IPS DF 19.7 (cell line): Measurements from ENCODE around the gene CENATAC.
"Not testable (repeated sequence)": the region's sequence is repeated elsewhere in the genome, so short reads cannot be mapped to it uniquely, and the experiment has no call there.

Source experiments
- DNase-seq: peaks from one replicate; pipeline ENCODE4 v3.0.0-alpha.2; 2013; ENCODE audit warnings: low read depth, low spot score

Gene CENATAC, protein sequence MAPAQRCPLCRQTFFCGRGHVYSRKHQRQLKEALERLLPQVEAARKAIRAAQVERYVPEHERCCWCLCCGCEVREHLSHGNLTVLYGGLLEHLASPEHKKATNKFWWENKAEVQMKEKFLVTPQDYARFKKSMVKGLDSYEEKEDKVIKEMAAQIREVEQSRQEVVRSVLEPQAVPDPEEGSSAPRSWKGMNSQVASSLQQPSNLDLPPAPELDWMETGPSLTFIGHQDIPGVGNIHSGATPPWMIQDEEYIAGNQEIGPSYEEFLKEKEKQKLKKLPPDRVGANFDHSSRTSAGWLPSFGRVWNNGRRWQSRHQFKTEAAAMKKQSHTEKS

DNA sequence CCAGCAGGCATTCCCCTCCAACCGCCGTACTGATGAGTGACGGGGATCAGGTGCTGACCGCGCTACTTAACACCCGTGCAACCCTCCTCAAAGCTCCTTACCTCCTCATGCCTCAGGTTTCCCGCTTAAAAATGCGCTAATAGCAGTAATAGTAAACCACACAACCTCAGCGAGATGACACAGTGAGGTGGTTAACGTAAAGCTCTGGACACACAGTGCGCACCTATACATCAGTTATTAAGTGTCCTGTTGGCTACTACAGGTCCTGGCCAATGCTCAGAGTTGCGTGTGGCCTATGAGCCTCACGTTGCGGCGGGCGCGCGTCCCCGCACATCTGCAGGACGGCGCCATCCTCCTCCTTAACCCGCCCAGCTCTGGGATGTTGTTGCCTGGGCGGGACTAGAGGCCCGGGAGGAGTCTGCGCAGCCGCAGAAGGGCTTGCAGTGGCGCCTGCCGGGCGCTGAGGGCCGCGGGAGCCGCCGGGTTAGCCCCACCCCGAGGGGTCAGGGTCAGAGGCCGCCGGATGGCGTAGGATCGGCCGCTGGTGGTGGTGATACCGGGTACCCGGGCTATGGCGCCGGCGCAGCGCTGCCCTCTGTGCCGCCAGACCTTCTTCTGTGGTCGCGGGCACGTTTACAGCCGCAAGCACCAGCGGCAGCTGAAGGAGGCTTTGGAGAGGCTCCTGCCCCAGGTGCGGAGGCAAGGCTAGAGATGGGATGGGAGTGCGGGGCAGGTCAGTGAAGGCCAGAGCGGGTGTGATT lies at the start of gene CENATAC:
Gene CENATAC (plus strand): TSS at position 512 of the 761 bp plus-strand sequence. CDS start 60 bp downstream, at position 572.
- DNase-seq, result peak; percentile 72

DNA sequence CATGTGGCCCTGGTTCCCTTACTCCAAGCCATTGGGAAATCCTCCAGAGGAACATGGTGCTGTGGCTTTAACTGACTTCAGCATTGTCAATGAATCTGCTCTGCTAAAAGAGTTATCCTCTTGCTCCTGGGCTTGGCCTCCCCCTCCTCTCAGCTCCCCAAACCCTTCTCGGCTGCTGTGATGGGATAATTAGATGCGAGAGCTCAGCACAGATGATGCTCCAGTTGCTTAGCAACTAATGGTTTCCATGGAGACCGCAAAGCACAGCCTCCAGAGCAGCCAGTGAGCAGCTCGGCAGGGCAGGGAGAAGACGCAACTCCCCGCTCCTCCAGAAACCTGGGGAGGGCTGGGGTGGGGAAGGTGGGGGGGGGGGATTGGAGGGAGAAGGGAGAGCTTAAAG lies 44.7 kb upstream of the CENATAC start:
- no peak for DNase-seq

DNA sequence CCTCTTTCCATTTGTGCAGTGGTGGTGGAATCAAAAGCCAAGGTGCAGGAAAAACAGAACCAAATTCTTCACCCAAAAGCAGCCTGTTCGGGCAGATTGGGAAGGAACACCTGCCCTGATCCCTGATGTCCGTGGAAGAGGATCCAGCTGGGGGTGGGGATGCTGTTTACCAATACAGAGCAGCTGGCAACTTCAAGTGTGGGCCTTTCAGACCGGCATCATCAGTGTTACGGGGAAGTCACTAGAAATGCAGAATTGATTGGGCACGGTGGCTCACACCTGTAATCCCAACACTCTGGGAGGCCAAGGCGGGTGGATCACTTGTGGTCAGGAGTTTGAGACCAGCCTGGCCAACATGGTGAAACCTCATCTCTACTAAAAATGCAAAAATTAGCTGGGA lies 44.0 kb upstream of the CENATAC start:
- DNase-seq, result not testable (repeated sequence)

DNA sequence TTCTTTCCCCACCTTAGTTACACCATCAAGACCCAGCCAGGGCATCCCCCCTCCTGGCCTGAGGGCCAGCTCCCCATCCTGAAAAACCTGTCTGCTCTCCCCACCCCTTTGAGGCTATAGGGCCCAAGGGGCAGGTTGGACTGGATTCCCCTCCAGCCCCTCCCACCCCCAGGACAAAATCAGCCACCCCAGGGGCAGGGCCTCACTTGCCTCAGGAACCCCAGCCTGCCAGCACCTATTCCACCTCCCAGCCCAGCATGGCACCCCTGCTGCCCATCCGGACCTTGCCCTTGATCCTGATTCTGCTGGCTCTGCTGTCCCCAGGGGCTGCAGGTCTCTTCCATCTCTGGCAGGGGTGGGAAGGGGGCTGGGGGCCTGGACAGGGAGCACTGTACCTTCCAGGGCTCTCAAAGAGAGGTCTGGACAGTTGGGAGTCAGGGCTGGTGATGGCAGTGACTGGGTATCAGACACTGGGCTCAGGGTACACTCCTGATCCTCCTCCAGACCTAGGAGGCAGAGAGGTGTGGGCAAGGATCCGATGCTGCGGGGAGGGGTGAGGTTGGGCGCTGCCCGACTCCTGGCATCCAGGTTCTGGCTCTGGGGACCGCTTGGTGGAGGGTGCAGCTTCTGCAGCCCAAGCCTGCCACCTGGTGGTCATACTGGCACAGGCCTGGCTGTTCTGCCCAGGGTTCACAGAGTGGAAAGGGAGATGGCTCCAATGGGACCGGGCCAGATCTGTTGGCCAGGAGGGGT lies 41.7 kb upstream of the CENATAC start, which contains the start of gene UPK2:
Gene UPK2 (plus strand): TSS at position 205 of the 753 bp plus-strand sequence. CDS start 53 bp downstream, at position 258.
- DNase-seq, result peak; percentile 57

DNA sequence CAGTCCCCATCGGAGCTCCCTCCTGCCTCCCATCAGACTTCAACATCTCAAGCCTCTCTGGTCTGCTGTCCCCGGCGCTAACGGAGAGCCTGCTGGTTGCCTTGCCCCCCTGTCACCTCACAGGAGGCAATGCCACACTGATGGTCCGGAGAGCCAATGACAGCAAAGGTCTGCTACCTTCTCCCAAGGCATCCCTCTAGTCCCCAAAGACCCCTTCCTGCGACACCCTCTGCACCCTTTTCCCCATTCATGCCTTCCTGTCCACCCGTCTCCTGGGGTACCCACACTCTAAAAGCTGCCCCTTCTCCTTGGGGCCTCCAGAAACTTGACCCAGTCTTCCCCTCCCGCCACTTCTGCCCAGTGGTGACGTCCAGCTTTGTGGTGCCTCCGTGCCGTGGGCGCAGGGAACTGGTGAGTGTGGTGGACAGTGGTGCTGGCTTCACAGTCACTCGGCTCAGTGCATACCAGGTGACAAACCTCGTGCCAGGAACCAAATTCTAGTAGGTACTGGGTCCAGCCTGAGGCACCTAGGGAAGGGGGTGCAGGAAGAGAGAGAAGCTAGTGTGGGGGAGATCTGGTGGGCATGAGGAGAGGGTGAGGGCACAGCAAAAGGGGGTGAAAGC lies 41.0 kb upstream of the CENATAC start:
- DNase-seq, result no peak

DNA sequence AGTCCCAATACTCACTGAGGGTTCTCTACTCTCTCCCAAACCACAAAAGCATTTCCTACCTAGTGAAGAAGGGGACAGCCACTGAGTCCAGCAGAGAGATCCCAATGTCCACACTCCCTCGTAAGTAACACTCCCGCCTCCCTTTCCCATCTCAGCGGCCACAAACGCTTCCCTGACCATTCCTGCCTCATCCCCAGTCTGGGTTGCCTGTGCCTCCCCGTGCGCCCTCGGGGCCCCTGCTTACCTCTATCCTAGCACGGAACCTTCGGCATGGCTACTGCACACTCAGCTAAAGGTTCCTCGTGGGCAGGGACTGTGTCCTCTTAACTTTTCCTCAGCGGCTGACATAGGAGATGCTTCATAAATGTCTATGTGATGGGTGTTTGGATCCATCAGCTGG lies 40.4 kb upstream of the CENATAC start:
- DNase-seq, result no peak

DNA sequence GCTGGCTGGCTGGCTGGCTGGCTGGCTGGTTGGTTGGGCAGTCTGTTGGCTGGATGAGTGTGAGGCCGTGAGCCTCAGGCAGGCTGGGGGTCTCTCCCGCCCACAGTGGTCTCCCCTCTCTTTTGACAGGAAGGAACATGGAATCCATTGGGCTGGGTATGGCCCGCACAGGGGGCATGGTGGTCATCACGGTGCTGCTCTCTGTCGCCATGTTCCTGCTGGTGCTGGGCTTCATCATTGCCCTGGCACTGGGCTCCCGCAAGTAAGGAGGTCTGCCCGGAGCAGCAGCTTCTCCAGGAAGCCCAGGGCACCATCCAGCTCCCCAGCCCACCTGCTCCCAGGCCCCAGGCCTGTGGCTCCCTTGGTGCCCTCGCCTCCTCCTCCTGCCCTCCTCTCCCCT lies 40.0 kb upstream of the CENATAC start:
- no peak for DNase-seq

DNA sequence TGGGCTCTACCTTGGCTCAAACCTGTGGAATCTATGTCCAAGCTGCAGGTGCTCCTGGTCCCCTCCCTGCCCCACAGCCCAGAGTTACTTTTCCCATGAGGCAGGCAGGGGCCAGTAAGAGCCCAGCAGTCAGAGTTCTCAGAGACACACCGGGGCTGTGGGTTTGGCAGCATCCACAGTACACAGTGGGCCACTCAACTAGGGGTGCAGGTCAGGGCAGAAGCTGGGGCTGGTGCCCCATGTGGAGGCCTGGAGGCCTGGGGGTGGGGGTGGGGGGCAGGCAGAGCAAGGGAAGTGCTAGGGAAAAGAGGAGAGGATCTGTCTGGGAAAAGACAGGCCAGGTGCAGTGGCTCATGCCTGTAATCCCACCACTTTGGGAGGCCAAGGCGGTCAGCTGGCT lies 39.4 kb upstream of the CENATAC start:
- DNase-seq, result no peak

DNA sequence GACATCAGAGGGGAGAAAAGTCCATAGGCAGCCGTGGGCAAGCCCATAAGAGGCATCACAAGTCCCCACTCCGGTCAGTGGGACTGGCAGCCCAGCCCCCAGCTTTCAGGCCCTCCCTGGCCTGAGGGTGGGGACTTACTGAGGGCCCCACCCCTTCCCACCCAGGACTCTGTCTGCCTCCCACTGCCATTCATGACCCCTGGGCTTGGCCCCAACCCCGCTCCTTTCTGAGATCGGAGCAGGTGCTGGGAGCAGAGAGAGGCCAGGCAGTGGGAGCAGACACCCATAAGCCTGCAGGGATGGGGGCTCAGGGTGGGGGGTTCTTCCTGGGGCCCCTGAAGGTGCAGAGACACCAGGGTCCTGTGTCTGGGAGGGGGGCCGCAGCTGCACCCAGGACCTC lies 36.7 kb upstream of the CENATAC start:
- DNase-seq, result no peak

DNA sequence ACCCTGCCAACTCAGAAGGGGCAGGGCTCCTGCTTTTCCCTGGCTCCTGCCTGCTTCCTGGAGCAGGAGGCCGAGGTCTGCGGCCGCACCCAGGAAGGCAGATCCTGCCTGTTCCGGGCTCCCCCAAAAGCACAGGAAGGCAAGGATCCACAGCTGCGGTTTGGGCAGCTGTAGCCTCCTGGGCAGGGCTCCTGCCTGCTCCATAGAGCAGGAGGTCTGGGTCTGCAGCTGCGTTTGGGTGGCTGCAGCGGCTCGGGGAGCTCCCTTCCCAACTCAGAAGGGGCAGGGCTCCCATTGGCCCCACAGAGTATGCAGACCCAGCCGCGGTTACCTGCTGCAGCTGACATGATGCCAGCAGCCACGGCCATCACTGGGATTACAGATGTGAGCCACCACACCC lies 36.3 kb upstream of the CENATAC start:
- DNase-seq, result no peak

DNA sequence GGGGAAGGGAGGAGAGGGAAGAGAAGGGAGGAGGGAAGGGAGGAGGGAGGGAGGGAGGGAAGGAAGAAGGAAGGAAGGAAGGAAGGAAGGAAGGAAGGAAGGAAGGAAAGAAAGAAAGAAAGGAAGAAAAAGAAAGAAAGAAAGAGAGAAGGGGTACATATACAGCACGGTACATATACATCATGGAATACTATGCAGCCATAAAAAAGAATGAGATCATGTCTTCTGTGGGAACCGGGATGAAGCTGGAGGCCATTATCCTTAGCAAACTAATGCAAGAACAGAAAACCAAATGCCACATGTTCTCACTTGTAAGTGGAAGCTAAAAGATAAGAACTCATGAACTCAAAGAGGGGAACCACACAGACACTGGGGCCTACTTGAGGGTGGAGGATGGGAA lies 28.4 kb upstream of the CENATAC start:
- DNase-seq, result not testable (repeated sequence)

DNA sequence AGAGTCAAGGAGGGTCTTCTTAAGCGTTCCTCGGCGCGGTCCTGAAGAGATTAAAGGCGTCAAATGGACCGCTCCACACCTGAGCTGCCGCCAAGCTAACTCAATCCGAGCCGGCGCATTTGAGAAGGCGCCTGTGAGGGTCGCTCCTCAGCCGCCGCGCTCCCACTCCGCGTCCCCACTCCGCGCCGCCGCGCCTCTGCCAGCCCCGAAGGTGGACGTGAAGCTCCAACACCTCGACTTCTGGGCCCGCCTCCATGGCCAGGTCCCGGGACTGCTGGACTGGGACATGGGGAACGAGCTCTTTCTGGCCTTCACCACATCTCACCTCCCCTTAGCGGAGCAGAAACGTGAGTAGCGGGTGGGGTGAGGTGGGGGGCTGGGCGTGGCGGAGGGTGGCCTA lies 26.3 kb upstream of the CENATAC start, which contains the start of gene FOXR1:
Gene FOXR1 (plus strand): TSS at position 116 of the 400 bp plus-strand sequence. CDS start 171 bp downstream, at position 287.
- no peak for DNase-seq

DNA sequence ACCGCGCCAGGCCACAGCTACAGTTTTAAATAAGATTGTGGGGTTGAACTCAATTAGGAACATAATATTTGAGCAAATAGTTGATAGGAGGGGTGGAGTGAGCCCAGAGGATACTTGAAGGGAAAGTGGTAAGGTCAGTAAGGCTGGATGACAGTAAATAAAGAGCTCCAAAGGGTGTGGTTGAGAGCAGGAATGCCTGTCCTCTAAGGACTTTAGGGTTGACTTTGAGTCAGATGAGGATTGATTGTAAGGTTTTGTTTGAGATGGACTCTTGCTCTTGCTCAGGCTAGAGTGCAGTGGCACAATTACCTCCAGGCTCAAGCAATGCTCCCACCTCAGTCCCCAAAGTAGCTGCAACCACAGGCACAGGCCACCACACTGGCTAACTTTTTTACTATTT lies 24.0 kb upstream of the CENATAC start:
- DNase-seq, result no peak

DNA sequence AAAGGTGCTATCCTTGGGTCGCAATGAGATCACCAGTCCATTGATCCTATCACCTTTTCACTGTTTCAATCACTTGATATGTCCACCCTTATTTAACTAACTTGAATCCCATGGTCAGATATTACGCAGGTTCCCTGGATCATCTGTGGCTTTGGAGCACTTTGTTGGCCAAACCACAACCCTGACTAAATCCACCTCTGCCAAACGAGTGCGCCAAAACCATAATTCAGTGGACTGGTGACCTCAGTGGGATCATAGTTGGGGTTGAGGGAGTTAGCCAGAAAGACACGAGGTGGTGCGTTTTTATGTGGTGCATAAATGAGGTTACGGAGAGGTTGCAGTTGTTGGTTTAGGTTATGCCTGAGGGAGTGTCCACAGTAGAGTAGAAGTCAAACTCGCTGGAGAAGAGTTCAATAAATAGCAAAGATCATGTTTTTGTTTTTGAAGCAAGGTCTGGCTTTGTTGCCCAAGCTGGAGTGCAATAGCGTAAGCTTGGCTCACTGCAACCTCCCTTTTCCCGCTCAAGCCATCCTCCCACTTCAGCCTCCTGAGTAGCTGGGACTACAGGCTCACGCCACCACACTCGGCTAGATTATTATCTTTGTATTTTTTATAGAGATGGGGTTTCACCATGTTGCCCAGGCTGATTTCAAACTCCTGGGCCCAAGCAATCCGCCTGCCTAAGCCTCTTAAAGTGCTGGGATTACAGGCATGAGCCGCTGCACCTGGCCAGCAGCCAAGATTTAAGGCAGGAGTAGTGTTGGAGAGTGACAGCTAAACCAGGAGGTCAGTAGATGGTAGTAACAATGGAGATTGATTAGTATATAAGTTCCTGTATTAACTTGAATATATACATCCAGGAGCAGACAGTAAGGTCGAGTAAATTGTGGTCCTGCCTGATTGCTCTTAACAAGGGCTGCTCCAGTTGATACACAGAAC lies 21.9 kb upstream of the CENATAC start:
- DNase-seq, result no peak

DNA sequence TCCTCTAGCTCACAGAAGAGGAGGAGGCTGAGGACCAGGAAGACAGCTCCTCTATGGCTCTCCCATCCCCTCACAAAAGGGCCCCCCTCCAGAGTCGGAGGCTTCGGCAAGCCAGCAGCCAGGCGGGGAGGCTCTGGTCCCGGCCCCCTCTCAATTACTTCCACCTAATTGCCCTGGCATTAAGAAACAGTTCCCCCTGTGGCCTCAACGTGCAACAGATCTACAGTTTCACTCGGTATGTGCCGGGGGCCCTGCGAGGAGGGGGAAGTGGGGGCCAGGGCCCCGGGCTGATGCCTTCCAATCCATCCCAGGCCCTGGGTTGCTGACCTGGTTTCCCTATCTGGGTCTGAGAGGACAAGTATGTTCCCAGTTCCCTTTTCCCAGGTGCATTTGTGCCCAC lies 18.5 kb upstream of the CENATAC start:
- DNase-seq, result no peak

DNA sequence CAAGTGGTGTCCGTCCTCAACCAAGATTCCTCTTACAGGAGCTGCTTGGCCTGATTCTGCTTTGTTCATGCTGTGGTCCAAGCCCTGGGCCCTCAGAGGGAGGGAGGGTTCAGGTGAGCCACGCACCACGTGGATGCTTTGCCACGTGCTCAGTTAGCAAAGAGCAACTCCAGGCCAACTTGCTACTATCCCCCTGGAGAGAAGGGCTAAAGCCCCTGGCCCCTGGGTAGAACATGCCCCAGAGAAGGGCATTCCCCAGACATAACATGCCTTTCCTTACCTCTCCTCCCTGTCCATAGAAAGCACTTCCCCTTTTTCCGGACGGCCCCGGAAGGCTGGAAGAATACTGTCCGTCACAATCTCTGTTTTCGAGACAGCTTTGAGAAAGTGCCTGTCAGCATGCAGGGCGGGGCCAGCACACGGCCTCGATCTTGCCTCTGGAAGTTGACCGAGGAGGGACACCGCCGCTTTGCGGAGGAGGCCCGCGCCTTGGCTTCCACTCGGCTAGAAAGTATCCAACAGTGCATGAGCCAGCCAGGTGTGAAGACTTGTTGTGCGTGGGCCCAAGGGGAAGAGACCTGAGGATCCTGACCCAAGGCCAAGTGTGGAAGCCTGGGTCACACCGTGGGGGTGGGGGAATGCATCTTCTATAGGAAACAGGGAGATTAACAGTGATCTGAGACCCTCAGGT lies 17.6 kb upstream of the CENATAC start:
- DNase-seq, result no peak

DNA sequence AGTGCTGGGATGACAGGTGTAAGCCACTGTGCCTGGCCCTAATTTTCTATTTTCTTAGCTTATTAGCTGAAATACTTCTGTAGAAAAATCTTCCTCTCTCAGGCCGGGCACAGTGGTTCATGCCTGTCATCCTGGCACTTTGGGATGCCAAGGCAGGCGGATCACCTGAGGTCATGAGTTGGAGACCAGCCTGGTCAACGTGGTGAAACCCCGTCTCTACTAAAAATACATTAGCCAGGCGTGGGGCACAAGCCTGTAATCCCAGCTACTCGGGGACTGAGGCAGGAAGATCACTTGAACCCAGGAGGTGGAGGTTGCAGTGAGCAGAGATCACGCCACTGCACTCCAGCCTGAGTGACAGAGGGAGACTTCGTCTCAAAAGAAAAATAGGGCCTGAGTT lies 13.6 kb upstream of the CENATAC start:
- not testable (repeated sequence) for DNase-seq

DNA sequence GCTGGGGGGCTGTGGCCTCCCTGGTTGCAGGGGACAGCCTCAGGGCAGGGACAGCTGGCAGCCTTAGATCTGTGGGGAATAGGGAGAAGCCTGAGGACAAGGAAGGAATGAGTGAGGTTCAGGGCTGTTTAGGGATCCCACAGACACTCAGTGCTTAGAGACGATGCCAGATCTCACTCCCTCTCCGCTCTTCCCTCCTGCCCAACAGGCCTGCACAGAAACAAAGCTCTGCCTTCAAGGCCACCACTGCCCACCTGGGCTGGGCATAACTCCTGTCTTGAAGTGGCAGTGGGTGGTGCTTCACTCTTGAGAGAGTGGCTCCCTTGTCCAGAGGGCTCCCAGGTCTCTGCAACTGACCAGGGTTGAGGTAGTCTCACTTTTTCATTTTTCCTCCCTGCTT lies 13.1 kb upstream of the CENATAC start:
- no peak for DNase-seq

DNA sequence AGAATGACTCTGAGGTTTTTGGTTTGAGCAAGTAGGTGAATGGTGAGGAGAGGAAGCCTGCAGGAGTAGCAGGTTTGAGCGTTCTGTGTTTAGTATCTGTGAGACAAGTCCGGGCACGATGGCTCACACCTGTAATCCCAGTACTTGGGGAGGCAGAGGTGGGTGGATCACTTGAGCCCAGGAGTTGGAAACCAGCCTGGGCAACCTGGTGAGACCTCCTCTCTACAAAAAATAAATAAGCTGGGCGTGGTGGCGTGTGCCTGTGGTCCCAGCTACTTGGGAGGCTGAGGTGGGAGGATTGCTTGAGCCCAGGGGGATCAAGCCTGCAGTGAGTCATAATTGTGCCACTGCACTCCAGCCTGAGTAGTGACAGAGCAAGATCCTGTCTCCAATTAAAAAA lies 9.7 kb upstream of the CENATAC start:
- no peak for DNase-seq

DNA sequence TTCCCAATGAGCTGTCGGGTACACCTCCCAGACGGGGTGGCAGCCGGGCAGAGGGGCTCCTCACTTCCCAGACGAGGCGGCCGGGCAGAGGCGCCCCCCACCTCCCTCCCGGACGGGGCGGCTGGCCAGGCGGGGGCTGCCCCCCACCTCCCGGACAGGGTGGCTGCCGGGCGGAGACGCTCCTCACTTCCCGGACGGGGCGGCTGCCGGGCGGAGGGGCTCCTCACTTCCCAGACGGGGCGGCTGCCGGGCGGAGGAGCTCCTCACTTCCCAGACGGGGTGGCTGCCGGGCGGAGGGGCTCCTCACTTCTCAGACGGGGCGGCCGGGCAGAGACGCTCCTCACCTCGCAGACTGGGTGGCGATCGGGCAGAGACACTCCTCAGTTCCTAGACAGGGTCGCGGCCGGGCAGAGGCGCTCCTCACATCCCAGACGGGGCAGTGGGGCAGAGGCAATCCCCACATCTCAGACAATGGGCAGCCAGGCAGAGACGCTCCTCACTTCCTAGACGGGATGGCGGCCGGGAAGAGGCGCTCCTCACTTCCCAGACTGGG lies 6.4 kb upstream of the CENATAC start:
- DNase-seq, result not testable (repeated sequence)
